ENCODE results near the gene SPATA3. TPM values are rescaled to one million over a fixed set of nuclear protein-coding genes. Genes with fewer than 3 reads are reported as not detected.

SPATA3 gene
- total RNA-seq, 1 experiment from 2014 or later: not detected

- BruUV-seq (replicated peaks): no TSS peak
- Histone ChIP-seq H3K4me3 (ENCODE audit: low read depth, low read length) (no peak overlapping the region), H3K27me3 (replicated peaks; ENCODE audit: control insufficient read depth, insufficient read depth, low read length) (no peaks in the 10 kb centered on the region), H3K36me3 (ENCODE audit: control insufficient read depth, insufficient read depth, low read length) (no peaks in the 10 kb centered on the region), H3K4me1 (no peaks in the 10 kb centered on the region), H3K9me3 (no peaks in the 10 kb centered on the region)
- Mint-ChIP-seq H3K9me3 (ENCODE audit: unreplicated experiment) (no peaks in the 10 kb centered on the region), H3K27ac (ENCODE audit: unreplicated experiment) (no peak overlapping the region), H3K36me3 (ENCODE audit: insufficient read depth, unreplicated experiment) (peaks cover 10% of the 10 kb centered on the region), H3K4me3 (ENCODE audit: unreplicated experiment) (no peak overlapping the region), H3K4me1 (ENCODE audit: low read depth, unreplicated experiment) (peaks cover 13% of the 10 kb centered on the region), H3K27me3 (ENCODE audit: insufficient read depth, unreplicated experiment) (no peaks in the 10 kb centered on the region)
- DNase-seq: no peak
- CTCF ChIA-PET: no interaction called here
- POLR2A ChIA-PET: interaction anchor here (1.2 kb wide), 1 partner anchor 101 kb away, joined by 3 read pairs; no protein-coding TSS in a partner anchor
- TF ChIP-seq CTCF (IDR thresholded peaks at IDR 0.05; ENCODE audit: insufficient read depth in 1 of 2, low read depth in 1 of 2, low read length in 1 of 2, severe bottlenecking in 1 of 2, unreplicated experiment in 1 of 2): no peak
- intact Hi-C loops (cut with micrococcal nuclease; ENCODE audit: unreplicated experiment): no loop called here
These were observed 740 bp downstream of the SPATA3 start for GRCh38 chr2:230996661-230997060.

GRCh38 chr2:230998882-230999281, 3.0 kb downstream of the SPATA3 start:
- POLR2A ChIA-PET: no interaction called here
- H3K4me1 Mint-ChIP-seq (ENCODE audit: low read depth, unreplicated experiment): peaks cover 13% of the 10 kb centered on the region
- no TSS peak for BruUV-seq (replicated peaks)

GRCh38 chr2:230999477-230999876, 3.6 kb downstream of the SPATA3 start:
- Mint-ChIP-seq H3K4me1 (ENCODE audit: low read depth, unreplicated experiment) (peaks cover 13% of the 10 kb centered on the region), H3K9me3 (ENCODE audit: unreplicated experiment) (peaks cover 8% of the 10 kb centered on the region), H3K27ac (ENCODE audit: unreplicated experiment) (no peak overlapping the region), H3K27me3 (ENCODE audit: insufficient read depth, unreplicated experiment) (no peaks in the 10 kb centered on the region), H3K4me3 (ENCODE audit: unreplicated experiment) (no peak overlapping the region), H3K36me3 (ENCODE audit: insufficient read depth, unreplicated experiment) (peaks cover 16% of the 10 kb centered on the region)
- TF ChIP-seq CTCF (IDR thresholded peaks at IDR 0.05; ENCODE audit: insufficient read depth in 1 of 2, low read depth in 1 of 2, low read length in 1 of 2, severe bottlenecking in 1 of 2, unreplicated experiment in 1 of 2): no peak
- no peak overlapping the region for H3K4me3 ChIP-seq (ENCODE audit: low read depth, low read length)
- no peak for DNase-seq
- no TSS peak for BruUV-seq (replicated peaks)
- no peaks in the 10 kb centered on the region for H3K4me1 ChIP-seq
- no peaks in the 10 kb centered on the region for H3K36me3 ChIP-seq (ENCODE audit: control insufficient read depth, insufficient read depth, low read length)
- ChIA-PET CTCF (interaction anchor here (1.6 kb wide), 1 partner anchor 53 kb away, joined by 4 read pairs; no protein-coding TSS in a partner anchor), POLR2A (no interaction called here)
- intact Hi-C loops (cut with micrococcal nuclease; ENCODE audit: unreplicated experiment): loop anchor here (2.0 kb wide), 1 partner anchor 53 kb away; no protein-coding TSS in a partner anchor
- no peaks in the 10 kb centered on the region for H3K27me3 ChIP-seq (replicated peaks; ENCODE audit: control insufficient read depth, insufficient read depth, low read length)
- H3K9me3 ChIP-seq: no peaks in the 10 kb centered on the region

More at GRCh38 chr2:230998882-230999281, 3.0 kb downstream of the SPATA3 start:
- H3K36me3 ChIP-seq (ENCODE audit: control insufficient read depth, insufficient read depth, low read length): no peaks in the 10 kb centered on the region
- H3K27me3 ChIP-seq (replicated peaks; ENCODE audit: control insufficient read depth, insufficient read depth, low read length): no peaks in the 10 kb centered on the region
- no peaks in the 10 kb centered on the region for H3K9me3 ChIP-seq
- no peaks in the 10 kb centered on the region for H3K4me1 ChIP-seq
- H3K27me3 Mint-ChIP-seq (ENCODE audit: insufficient read depth, unreplicated experiment): no peaks in the 10 kb centered on the region
- TF ChIP-seq CTCF (IDR thresholded peaks at IDR 0.05; ENCODE audit: insufficient read depth in 1 of 2, low read depth in 1 of 2, low read length in 1 of 2, severe bottlenecking in 1 of 2, unreplicated experiment in 1 of 2): no peak
- peaks cover 12% of the 10 kb centered on the region for H3K36me3 Mint-ChIP-seq (ENCODE audit: insufficient read depth, unreplicated experiment)
- H3K9me3 Mint-ChIP-seq (ENCODE audit: unreplicated experiment): peaks cover 7% of the 10 kb centered on the region
- no peak overlapping the region for H3K27ac Mint-ChIP-seq (ENCODE audit: unreplicated experiment)
- CTCF ChIA-PET: interaction anchor here (1.6 kb wide), 1 partner anchor 54 kb away, joined by 4 read pairs; no protein-coding TSS in a partner anchor
- intact Hi-C loops (cut with micrococcal nuclease; ENCODE audit: unreplicated experiment): loop anchor here (2.0 kb wide), 1 partner anchor 54 kb away; no protein-coding TSS in a partner anchor
- no peak overlapping the region for H3K4me3 Mint-ChIP-seq (ENCODE audit: unreplicated experiment)
- DNase-seq: no peak
- H3K4me3 ChIP-seq (ENCODE audit: low read depth, low read length): no peak overlapping the region

Data from Caco-2 (cell line).